Adrenal gland (tissue), 5 donors: ENCODE measurements around the gene OOSP1.

Experiments
- CTCF ChIP-seq, 6 experiments: fragments of 450-650 bp in 4 of 6; fragments of 200-600 bp in 2 of 6; sonication (generic) in 1 of 6; IDR thresholded peaks; 1 replicate in 5 of 6; 2 replicates in 1 of 6; pipeline versions ENCODE4 v1.5.1 to v1.8.0; 2016 to 2021; ENCODE audit warnings: antibody characterized with exemption in 6 of 6, mild to moderate bottlenecking in 2 of 6, moderate library complexity in 1 of 6
- POLR2A ChIP-seq, 2 donors: fragments of 450-650 bp; IDR thresholded peaks; one replicate each; pipeline ENCODE4 v1.6.1; 2017; ENCODE audit warnings: antibody characterized with exemption in 2 of 2, mild to moderate bottlenecking in 2 of 2, moderate library complexity in 1 of 2
- donor health status: DM: no; HTN: no; CAD: no.

GRCh38 chr11:59891781-59892181 is 46.5 kb upstream of the OOSP1 start:
- TF ChIP-seq CTCF (IDR thresholded peaks at IDR 0.05) = no peak
- TF ChIP-seq POLR2A (IDR thresholded peaks at IDR 0.05) = no peak
